ENCODE measurements around the gene AKAP13. TPM values are rescaled to one million over a fixed set of nuclear protein-coding genes. Genes with fewer than 3 reads are reported as not detected.

AKAP13 gene
- polyA plus RNA-seq, 4 donors: 39.4 to 71.6 (median 58.5) TPM

- 52 to 86% (median 71%) methylated on average over 5 of the region's 5 CpGs for WGBS, 3 donors
These were observed 178.4 kb downstream of the AKAP13 start for GRCh38 chr15:85558848-85559247.

GRCh38 chr15:85559530-85559929 is 179.1 kb downstream of the AKAP13 start:
- no peak overlapping the region for H3K27ac ChIP-seq (ENCODE audit: low read depth in 1 of 3, low read length in 2 of 3)

More at GRCh38 chr15:85558848-85559247, 178.4 kb downstream of the AKAP13 start:
- Histone ChIP-seq H3K27ac (ENCODE audit: low read depth in 1 of 3, low read length in 2 of 3) (peak overlapping the region in 1 of 3 donors; percentile 31), H3K9me3 (ENCODE audit: control insufficient read depth in 2 of 2, insufficient read depth in 1 of 2, low read depth in 1 of 2, low read length in 1 of 2) (no peaks in the 10 kb centered on the region), H3K4me3 (ENCODE audit: low read depth in 1 of 3, low read length in 3 of 3) (no peak overlapping the region), H3K4me1 (ENCODE audit: control insufficient read depth in 3 of 3, insufficient read depth in 2 of 3, low read depth in 1 of 3, low read length in 2 of 3) (peaks cover 0 to 9% (median 0%) of the 10 kb centered on the region in 3 donors), H3K27me3 (ENCODE audit: control insufficient read depth in 3 of 3, insufficient read depth in 3 of 3, low read length in 3 of 3) (no peaks in the 10 kb centered on the region), H3K36me3 (ENCODE audit: control insufficient read depth in 3 of 3, insufficient read depth in 2 of 3, low read depth in 1 of 3, low read length in 3 of 3) (peaks cover 0 to 4% (median 0%) of the 10 kb centered on the region in 3 donors)
- no peak for FAIRE-seq
- no peak for DNase-seq

GRCh38 chr15:85562824-85563223 is 182.4 kb downstream of the AKAP13 start:
- H3K27ac ChIP-seq (ENCODE audit: low read depth in 1 of 3, low read length in 2 of 3): peak overlapping the region; percentile 24 to 78 (median 38)
- H3K36me3 ChIP-seq (ENCODE audit: control insufficient read depth in 3 of 3, insufficient read depth in 2 of 3, low read depth in 1 of 3, low read length in 3 of 3): no peaks in the 10 kb centered on the region
- WGBS, 3 donors: 33 to 74% (median 53%) methylated on average over 6 of the region's 6 CpGs
- H3K9me3 ChIP-seq (ENCODE audit: control insufficient read depth in 2 of 2, insufficient read depth in 1 of 2, low read depth in 1 of 2, low read length in 1 of 2): no peaks in the 10 kb centered on the region
- H3K27me3 ChIP-seq (ENCODE audit: control insufficient read depth in 3 of 3, insufficient read depth in 3 of 3, low read length in 3 of 3): no peaks in the 10 kb centered on the region
- peaks cover 2 to 22% (median 3%) of the 10 kb centered on the region in 3 donors for H3K4me1 ChIP-seq (ENCODE audit: control insufficient read depth in 3 of 3, insufficient read depth in 2 of 3, low read depth in 1 of 3, low read length in 2 of 3)
- no peak overlapping the region for H3K4me3 ChIP-seq (ENCODE audit: low read depth in 1 of 3, low read length in 3 of 3)
- FAIRE-seq (no peak), DNase-seq (no peak)

More at GRCh38 chr15:85559530-85559929, 179.1 kb downstream of the AKAP13 start:
- no peak for FAIRE-seq
- H3K9me3 ChIP-seq (ENCODE audit: control insufficient read depth in 2 of 2, insufficient read depth in 1 of 2, low read depth in 1 of 2, low read length in 1 of 2): no peaks in the 10 kb centered on the region
- H3K4me1 ChIP-seq (ENCODE audit: control insufficient read depth in 3 of 3, insufficient read depth in 2 of 3, low read depth in 1 of 3, low read length in 2 of 3): peaks cover 0 to 11% (median 0%) of the 10 kb centered on the region in 3 donors
- DNase-seq: no peak
- WGBS, 3 donors: 89 to 98% (median 96%) methylated on average over 7 of the region's 7 CpGs
- peaks cover 0 to 4% (median 0%) of the 10 kb centered on the region in 3 donors for H3K36me3 ChIP-seq (ENCODE audit: control insufficient read depth in 3 of 3, insufficient read depth in 2 of 3, low read depth in 1 of 3, low read length in 3 of 3)
- no peaks in the 10 kb centered on the region for H3K27me3 ChIP-seq (ENCODE audit: control insufficient read depth in 3 of 3, insufficient read depth in 3 of 3, low read length in 3 of 3)
- H3K4me3 ChIP-seq (ENCODE audit: low read depth in 1 of 3, low read length in 3 of 3): no peak overlapping the region

- Histone ChIP-seq H3K4me1 (ENCODE audit: control insufficient read depth in 3 of 3, insufficient read depth in 2 of 3, low read depth in 1 of 3, low read length in 2 of 3) (peaks cover 2 to 22% (median 3%) of the 10 kb centered on the region in 3 donors), H3K27ac (ENCODE audit: low read depth in 1 of 3, low read length in 2 of 3) (peak overlapping the region; percentile 30 to 86 (median 78)), H3K4me3 (ENCODE audit: low read depth in 1 of 3, low read length in 3 of 3) (no peak overlapping the region), H3K36me3 (ENCODE audit: control insufficient read depth in 3 of 3, insufficient read depth in 2 of 3, low read depth in 1 of 3, low read length in 3 of 3) (no peaks in the 10 kb centered on the region), H3K27me3 (ENCODE audit: control insufficient read depth in 3 of 3, insufficient read depth in 3 of 3, low read length in 3 of 3) (no peaks in the 10 kb centered on the region), H3K9me3 (ENCODE audit: control insufficient read depth in 2 of 2, insufficient read depth in 1 of 2, low read depth in 1 of 2, low read length in 1 of 2) (no peaks in the 10 kb centered on the region)
- DNase-seq: peak; percentile 88 to 95
- FAIRE-seq: no peak
- 3 to 63% (median 26%) methylated on average over 3 of the region's 3 CpGs for WGBS, 3 donors
These were observed 182.9 kb downstream of the AKAP13 start for GRCh38 chr15:85563328-85563727.

- Histone ChIP-seq H3K36me3 (ENCODE audit: control insufficient read depth in 3 of 3, insufficient read depth in 2 of 3, low read depth in 1 of 3, low read length in 3 of 3) (no peaks in the 10 kb centered on the region), H3K9me3 (ENCODE audit: control insufficient read depth in 2 of 2, insufficient read depth in 1 of 2, low read depth in 1 of 2, low read length in 1 of 2) (no peaks in the 10 kb centered on the region), H3K4me1 (ENCODE audit: control insufficient read depth in 3 of 3, insufficient read depth in 2 of 3, low read depth in 1 of 3, low read length in 2 of 3) (peaks cover 2 to 22% (median 3%) of the 10 kb centered on the region in 3 donors), H3K27me3 (ENCODE audit: control insufficient read depth in 3 of 3, insufficient read depth in 3 of 3, low read length in 3 of 3) (no peaks in the 10 kb centered on the region), H3K4me3 (ENCODE audit: low read depth in 1 of 3, low read length in 3 of 3) (no peak overlapping the region), H3K27ac (ENCODE audit: low read depth in 1 of 3, low read length in 2 of 3) (peak overlapping the region; percentile 30 to 86 (median 70))
- FAIRE-seq (no peak), DNase-seq (no peak)
- 9 to 63% (median 38%) methylated on average over 1 of the region's 1 CpG for WGBS, 3 donors
These were observed 183.3 kb downstream of the AKAP13 start for GRCh38 chr15:85563731-85564130.

GRCh38 chr15:85564686-85565085 is 184.3 kb downstream of the AKAP13 start:
- peaks cover 2 to 22% (median 3%) of the 10 kb centered on the region in 3 donors for H3K4me1 ChIP-seq (ENCODE audit: control insufficient read depth in 3 of 3, insufficient read depth in 2 of 3, low read depth in 1 of 3, low read length in 2 of 3)
- DNase-seq (peak in 1 of 2 donors; percentile 41), FAIRE-seq (no peak)
- H3K27me3 ChIP-seq (ENCODE audit: control insufficient read depth in 3 of 3, insufficient read depth in 3 of 3, low read length in 3 of 3): no peaks in the 10 kb centered on the region
- no peak overlapping the region for H3K4me3 ChIP-seq (ENCODE audit: low read depth in 1 of 3, low read length in 3 of 3)
- H3K36me3 ChIP-seq (ENCODE audit: control insufficient read depth in 3 of 3, insufficient read depth in 2 of 3, low read depth in 1 of 3, low read length in 3 of 3): no peaks in the 10 kb centered on the region
- H3K9me3 ChIP-seq (ENCODE audit: control insufficient read depth in 2 of 2, insufficient read depth in 1 of 2, low read depth in 1 of 2, low read length in 1 of 2): no peaks in the 10 kb centered on the region
- WGBS, 3 donors: 32 to 57% (median 51%) methylated on average over 2 of the region's 2 CpGs
- H3K27ac ChIP-seq (ENCODE audit: low read depth in 1 of 3, low read length in 2 of 3): peak overlapping the region in 1 of 3 donors; percentile 70

- Histone ChIP-seq H3K36me3 (ENCODE audit: control insufficient read depth in 3 of 3, insufficient read depth in 2 of 3, low read depth in 1 of 3, low read length in 3 of 3) (no peaks in the 10 kb centered on the region), H3K4me3 (ENCODE audit: low read depth in 1 of 3, low read length in 3 of 3) (no peak overlapping the region), H3K9me3 (ENCODE audit: control insufficient read depth in 2 of 2, insufficient read depth in 1 of 2, low read depth in 1 of 2, low read length in 1 of 2) (no peaks in the 10 kb centered on the region), H3K4me1 (ENCODE audit: control insufficient read depth in 3 of 3, insufficient read depth in 2 of 3, low read depth in 1 of 3, low read length in 2 of 3) (peaks cover 4 to 21% (median 7%) of the 10 kb centered on the region in 3 donors), H3K27me3 (ENCODE audit: control insufficient read depth in 3 of 3, insufficient read depth in 3 of 3, low read length in 3 of 3) (no peaks in the 10 kb centered on the region), H3K27ac (ENCODE audit: low read depth in 1 of 3, low read length in 2 of 3) (no peak overlapping the region)
- no peak for DNase-seq
- FAIRE-seq: no peak
- WGBS, 3 donors: 90 to 94% (median 92%) methylated on average over 7 of the region's 7 CpGs
These were observed 187.9 kb downstream of the AKAP13 start for GRCh38 chr15:85568261-85568808.

GRCh38 chr15:85570336-85570735 is 189.9 kb downstream of the AKAP13 start:
- Histone ChIP-seq H3K4me3 (ENCODE audit: low read depth in 1 of 3, low read length in 3 of 3) (no peak overlapping the region), H3K9me3 (ENCODE audit: control insufficient read depth in 2 of 2, insufficient read depth in 1 of 2, low read depth in 1 of 2, low read length in 1 of 2) (no peaks in the 10 kb centered on the region), H3K36me3 (ENCODE audit: control insufficient read depth in 3 of 3, insufficient read depth in 2 of 3, low read depth in 1 of 3, low read length in 3 of 3) (no peaks in the 10 kb centered on the region), H3K27ac (ENCODE audit: low read depth in 1 of 3, low read length in 2 of 3) (no peak overlapping the region), H3K4me1 (ENCODE audit: control insufficient read depth in 3 of 3, insufficient read depth in 2 of 3, low read depth in 1 of 3, low read length in 2 of 3) (peaks cover 4 to 9% (median 4%) of the 10 kb centered on the region in 3 donors), H3K27me3 (ENCODE audit: control insufficient read depth in 3 of 3, insufficient read depth in 3 of 3, low read length in 3 of 3) (no peaks in the 10 kb centered on the region)
- no peak for FAIRE-seq
- WGBS, 3 donors: 95 to 98% (median 97%) methylated on average over 8 of the region's 8 CpGs
- DNase-seq: no peak

GRCh38 chr15:85571780-85572179 is 191.4 kb downstream of the AKAP13 start:
- Histone ChIP-seq H3K4me1 (ENCODE audit: control insufficient read depth in 3 of 3, insufficient read depth in 2 of 3, low read depth in 1 of 3, low read length in 2 of 3) (peaks cover 2 to 4% (median 4%) of the 10 kb centered on the region in 3 donors), H3K27ac (ENCODE audit: low read depth in 1 of 3, low read length in 2 of 3) (no peak overlapping the region), H3K9me3 (ENCODE audit: control insufficient read depth in 2 of 2, insufficient read depth in 1 of 2, low read depth in 1 of 2, low read length in 1 of 2) (no peaks in the 10 kb centered on the region), H3K36me3 (ENCODE audit: control insufficient read depth in 3 of 3, insufficient read depth in 2 of 3, low read depth in 1 of 3, low read length in 3 of 3) (peaks cover 0 to 3% (median 0%) of the 10 kb centered on the region in 3 donors), H3K27me3 (ENCODE audit: control insufficient read depth in 3 of 3, insufficient read depth in 3 of 3, low read length in 3 of 3) (no peaks in the 10 kb centered on the region), H3K4me3 (ENCODE audit: low read depth in 1 of 3, low read length in 3 of 3) (no peak overlapping the region)
- WGBS, 3 donors: 90 to 98% (median 93%) methylated on average over 1 of the region's 1 CpG
- FAIRE-seq (no peak), DNase-seq (no peak)
